ENCODE results near the gene RANGRF.

The RANGRF gene

GRCh38 chr17:8275421-8276290 is 12.8 kb upstream of the RANGRF start:
- no peak for DNase-seq (ENCODE audit: insufficient read length, low spot score)
- no peak for FAIRE-seq
- no peak for TF ChIP-seq CTCF (IDR thresholded peaks at IDR 0.05; ENCODE audit: insufficient read depth, missing control alignments)

GRCh38 chr17:8277317-8277716 is 11.2 kb upstream of the RANGRF start:
- TF ChIP-seq CTCF (IDR thresholded peaks at IDR 0.05; ENCODE audit: insufficient read depth, missing control alignments): no peak
- DNase-seq (ENCODE audit: insufficient read length, low spot score): no peak
- FAIRE-seq: no peak

GRCh38 chr17:8282345-8282744 is 6.1 kb upstream of the RANGRF start:
- FAIRE-seq: no peak
- TF ChIP-seq CTCF (IDR thresholded peaks at IDR 0.05; ENCODE audit: insufficient read depth, missing control alignments): no peak
- no peak for DNase-seq (ENCODE audit: insufficient read length, low spot score)

GRCh38 chr17:8283356-8283755 is 5.1 kb upstream of the RANGRF start:
- TF ChIP-seq CTCF (IDR thresholded peaks at IDR 0.05; ENCODE audit: insufficient read depth, missing control alignments): no peak
- DNase-seq (ENCODE audit: insufficient read length, low spot score) (no peak), FAIRE-seq (no peak)

- DNase-seq (ENCODE audit: insufficient read length, low spot score) (no peak), FAIRE-seq (no peak)
- no peak for TF ChIP-seq CTCF (IDR thresholded peaks at IDR 0.05; ENCODE audit: insufficient read depth, missing control alignments)
These were observed 4.3 kb upstream of the RANGRF start for GRCh38 chr17:8284126-8284525.

- TF ChIP-seq CTCF (IDR thresholded peaks at IDR 0.05; ENCODE audit: insufficient read depth, missing control alignments): no peak
- DNase-seq (ENCODE audit: insufficient read length, low spot score) (no peak), FAIRE-seq (no peak)
These were observed 2.9 kb upstream of the RANGRF start for GRCh38 chr17:8285270-8286181.

Data from D721Med (cell line).